ENCODE results near the gene SLC27A3. TPM values are rescaled to one million over a fixed set of nuclear protein-coding genes. Genes with fewer than 3 reads are reported as not detected.

Gene SLC27A3
- total RNA-seq, 1 experiment from 2014 or later = 5.0 TPM

DNA sequence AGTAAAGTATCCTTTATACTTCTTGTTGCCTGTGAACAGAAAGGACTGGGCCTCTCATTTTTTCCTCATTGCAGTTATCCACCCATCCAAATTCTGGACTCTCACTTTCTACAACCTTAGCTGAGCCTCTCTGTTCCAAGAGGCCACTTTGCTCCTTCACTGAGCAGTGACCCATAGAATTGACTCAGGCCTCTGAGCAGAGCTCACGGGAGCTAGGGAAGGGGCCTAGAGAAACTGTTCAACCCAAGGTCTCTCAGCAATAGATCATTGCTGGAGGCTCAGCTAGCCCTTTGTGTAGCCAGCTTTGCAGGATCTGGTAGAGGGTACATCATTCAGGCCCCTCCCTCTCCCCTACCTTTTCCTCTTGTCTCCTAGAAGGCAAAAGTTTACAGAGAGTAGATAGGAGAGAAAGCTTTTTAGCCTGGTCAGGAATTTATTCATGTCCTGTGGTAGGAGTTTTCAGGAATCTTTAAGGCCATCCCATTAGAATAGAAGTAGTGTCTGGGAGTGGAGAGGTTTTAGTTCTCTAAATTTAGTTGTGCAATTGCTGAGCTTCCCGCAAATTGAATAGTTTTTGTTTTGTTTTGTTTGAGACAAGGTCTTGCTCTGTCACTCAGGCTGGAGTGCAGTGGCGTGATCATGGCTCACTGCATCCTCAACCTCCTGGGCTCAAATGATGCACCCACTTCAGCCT, 40.7 kb upstream of the SLC27A3 start:
- peaks cover 8% of the 10 kb centered on the region for H3K36me3 ChIP-seq (ENCODE audit: insufficient read depth, low read length, poor library complexity, severe bottlenecking)
- H3K9me3 ChIP-seq (ENCODE audit: low read depth, low read length, poor library complexity, severe bottlenecking) = no peaks in the 10 kb centered on the region
- no peak overlapping the region for H3K4me3 ChIP-seq (ENCODE audit: low read depth, low read length, poor library complexity, severe bottlenecking)
- H3K27ac ChIP-seq (ENCODE audit: low read depth, low read length, poor library complexity, severe bottlenecking) = no peak overlapping the region
- CTCF ChIA-PET = no interaction called here
- POLR2A ChIA-PET (ENCODE audit: low non-redundant PET) = interaction anchor here (0.6 kb wide), 1 partner anchor 114 kb away, joined by 4 read pairs; no protein-coding TSS in a partner anchor
- TF ChIP-seq EZH2 (IDR thresholded peaks at IDR 0.05; ENCODE audit: borderline replicate concordance, low read depth, low read length, poor library complexity, severe bottlenecking) = no peak
- TF ChIP-seq, protein P1, sequence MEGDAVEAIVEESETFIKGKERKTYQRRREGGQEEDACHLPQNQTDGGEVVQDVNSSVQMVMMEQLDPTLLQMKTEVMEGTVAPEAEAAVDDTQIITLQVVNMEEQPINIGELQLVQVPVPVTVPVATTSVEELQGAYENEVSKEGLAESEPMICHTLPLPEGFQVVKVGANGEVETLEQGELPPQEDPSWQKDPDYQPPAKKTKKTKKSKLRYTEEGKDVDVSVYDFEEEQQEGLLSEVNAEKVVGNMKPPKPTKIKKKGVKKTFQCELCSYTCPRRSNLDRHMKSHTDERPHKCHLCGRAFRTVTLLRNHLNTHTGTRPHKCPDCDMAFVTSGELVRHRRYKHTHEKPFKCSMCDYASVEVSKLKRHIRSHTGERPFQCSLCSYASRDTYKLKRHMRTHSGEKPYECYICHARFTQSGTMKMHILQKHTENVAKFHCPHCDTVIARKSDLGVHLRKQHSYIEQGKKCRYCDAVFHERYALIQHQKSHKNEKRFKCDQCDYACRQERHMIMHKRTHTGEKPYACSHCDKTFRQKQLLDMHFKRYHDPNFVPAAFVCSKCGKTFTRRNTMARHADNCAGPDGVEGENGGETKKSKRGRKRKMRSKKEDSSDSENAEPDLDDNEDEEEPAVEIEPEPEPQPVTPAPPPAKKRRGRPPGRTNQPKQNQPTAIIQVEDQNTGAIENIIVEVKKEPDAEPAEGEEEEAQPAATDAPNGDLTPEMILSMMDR (conservative IDR thresholded peaks at IDR 0.05; ENCODE audit: low read depth, low read length) = no peak
- no peaks in the 10 kb centered on the region for H3K27me3 ChIP-seq (replicated peaks; ENCODE audit: insufficient read depth, low read depth, low read length, poor library complexity)
- no peak for DNase-seq (ENCODE audit: low spot score)
- BruUV-seq (replicated peaks) = no TSS peak
- H3K4me1 ChIP-seq (ENCODE audit: insufficient read depth, low read length, poor library complexity, severe bottlenecking) = peaks cover under 1% of the 10 kb centered on the region
- intact Hi-C loops (cut with micrococcal nuclease; ENCODE audit: unreplicated experiment) = no loop called here

DNA sequence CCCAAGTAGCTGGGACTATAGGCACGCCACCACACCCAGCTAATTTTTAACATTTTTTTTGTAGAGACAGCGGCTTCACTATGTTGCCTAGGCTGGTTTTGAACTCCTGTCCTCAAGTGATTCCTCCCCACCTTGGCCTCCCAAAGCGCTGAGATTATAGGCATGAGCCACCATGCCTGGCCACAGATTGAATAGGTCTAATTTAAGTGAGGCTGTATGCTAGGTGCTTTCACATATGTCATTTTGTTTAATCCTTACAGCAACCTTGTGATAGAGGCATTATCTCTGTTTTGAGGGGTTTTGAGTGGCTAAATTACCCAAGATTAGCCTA, 40.2 kb upstream of the SLC27A3 start:
- no peak for DNase-seq (ENCODE audit: low spot score)
- Histone ChIP-seq H3K4me3 (ENCODE audit: low read depth, low read length, poor library complexity, severe bottlenecking) (no peak overlapping the region), H3K27ac (ENCODE audit: low read depth, low read length, poor library complexity, severe bottlenecking) (no peak overlapping the region), H3K9me3 (ENCODE audit: low read depth, low read length, poor library complexity, severe bottlenecking) (no peaks in the 10 kb centered on the region), H3K27me3 (replicated peaks; ENCODE audit: insufficient read depth, low read depth, low read length, poor library complexity) (no peaks in the 10 kb centered on the region), H3K4me1 (ENCODE audit: insufficient read depth, low read length, poor library complexity, severe bottlenecking) (no peaks in the 10 kb centered on the region), H3K36me3 (ENCODE audit: insufficient read depth, low read length, poor library complexity, severe bottlenecking) (peaks cover 8% of the 10 kb centered on the region)
- ChIA-PET POLR2A (ENCODE audit: low non-redundant PET) (no interaction called here), CTCF (no interaction called here)
- intact Hi-C loops (cut with micrococcal nuclease; ENCODE audit: unreplicated experiment) = no loop called here
- no TSS peak for BruUV-seq (replicated peaks)
- TF ChIP-seq, protein P1 (conservative IDR thresholded peaks at IDR 0.05; ENCODE audit: low read depth, low read length) = no peak
- TF ChIP-seq EZH2 (IDR thresholded peaks at IDR 0.05; ENCODE audit: borderline replicate concordance, low read depth, low read length, poor library complexity, severe bottlenecking) = no peak

DNA sequence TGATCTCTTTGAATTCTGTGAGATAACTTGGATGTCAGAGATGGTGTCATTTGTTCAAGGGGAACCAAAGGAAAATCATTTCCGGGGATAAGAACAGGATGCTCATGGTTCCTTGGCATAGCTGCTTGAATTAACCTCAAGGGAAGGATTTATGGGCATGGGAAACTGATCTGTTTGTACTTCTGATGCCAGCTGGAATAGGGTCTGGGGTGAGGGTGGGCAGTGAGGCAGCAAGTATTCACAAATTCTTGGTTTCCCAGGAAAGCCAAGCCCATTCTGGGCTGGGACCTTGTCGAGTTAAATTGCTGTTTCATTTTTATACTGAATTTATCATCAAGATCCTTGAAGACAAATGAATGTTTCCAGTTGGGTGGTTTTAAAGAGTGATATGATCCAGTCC, 33.2 kb upstream of the SLC27A3 start:
- POLR2A ChIA-PET (ENCODE audit: low non-redundant PET) = no interaction called here
- Histone ChIP-seq H3K36me3 (ENCODE audit: insufficient read depth, low read length, poor library complexity, severe bottlenecking) (peaks cover 59% of the 10 kb centered on the region), H3K27me3 (replicated peaks; ENCODE audit: insufficient read depth, low read depth, low read length, poor library complexity) (no peaks in the 10 kb centered on the region), H3K4me1 (ENCODE audit: insufficient read depth, low read length, poor library complexity, severe bottlenecking) (no peaks in the 10 kb centered on the region), H3K9me3 (ENCODE audit: low read depth, low read length, poor library complexity, severe bottlenecking) (no peaks in the 10 kb centered on the region), H3K4me3 (ENCODE audit: low read depth, low read length, poor library complexity, severe bottlenecking) (no peak overlapping the region), H3K27ac (ENCODE audit: low read depth, low read length, poor library complexity, severe bottlenecking) (no peak overlapping the region)
- no peak for DNase-seq (ENCODE audit: low spot score)
- no TSS peak for BruUV-seq (replicated peaks)
- CTCF ChIA-PET = no interaction called here
- intact Hi-C loops (cut with micrococcal nuclease; ENCODE audit: unreplicated experiment) = no loop called here
- no peak for TF ChIP-seq EZH2 (IDR thresholded peaks at IDR 0.05; ENCODE audit: borderline replicate concordance, low read depth, low read length, poor library complexity, severe bottlenecking)
- TF ChIP-seq, protein P1 (conservative IDR thresholded peaks at IDR 0.05; ENCODE audit: low read depth, low read length) = no peak

Measured in A673 (cell line).